ENCODE measurements around the gene PCGF1. TPM values are rescaled to one million over a fixed set of nuclear protein-coding genes. Genes with fewer than 3 reads are reported as not detected.

PCGF1 gene
- total RNA-seq, 1 donor from 2014 or later, result 17.9 TPM

- Histone ChIP-seq H3K27me3 (ENCODE audit: insufficient read depth, low read length) (peaks cover 42% of the 10 kb centered on the region), H3K9me3 (ENCODE audit: insufficient read depth, low read depth, low read length) (no peaks in the 10 kb centered on the region), H3K36me3 (ENCODE audit: insufficient read depth, low read length) (no peaks in the 10 kb centered on the region), H3K9ac (ENCODE audit: low read length) (no peak overlapping the region), H4K20me1 (ENCODE audit: insufficient read depth, low read length) (no peaks in the 10 kb centered on the region), H3K4me3 (ENCODE audit: insufficient read depth, low read depth, low read length) (peak overlapping the region; percentile 5), H3K4me1 (ENCODE audit: insufficient read depth, low read length) (peaks cover 29% of the 10 kb centered on the region), H3K4me2 (ENCODE audit: low read length) (peak overlapping the region; percentile 85), H3K27ac (ENCODE audit: low read depth, low read length) (no peak overlapping the region), H2AFZ (ENCODE audit: low read depth, low read length) (peak overlapping the region; percentile 21), H3K79me2 (ENCODE audit: insufficient read depth, low read length) (no peaks in the 10 kb centered on the region)
- no peak for DNase-seq (ENCODE audit: low read depth)
- Mint-ChIP-seq H3K27ac (ENCODE audit: unreplicated experiment) (peak overlapping the region; percentile 38), H3K4me3 (ENCODE audit: unreplicated experiment) (peak overlapping the region; percentile 81), H3K36me3 (ENCODE audit: low read depth, unreplicated experiment) (peaks cover 6% of the 10 kb centered on the region), H3K27me3 (ENCODE audit: low read depth, unreplicated experiment) (peaks cover 66% of the 10 kb centered on the region), H3K4me1 (ENCODE audit: low read depth, unreplicated experiment) (peaks cover 11% of the 10 kb centered on the region), H3K9me3 (ENCODE audit: unreplicated experiment) (no peaks in the 10 kb centered on the region)
- TF ChIP-seq CTCF (IDR thresholded peaks at IDR 0.05; ENCODE audit: insufficient read depth, low read depth, low read length), result no peak
- TF ChIP-seq EZH2 (IDR thresholded peaks at IDR 0.05; ENCODE audit: insufficient read depth, low read length), result peak; percentile 89
- no peak for FAIRE-seq
Measured at GRCh38 chr2:74498500-74499266, 8.8 kb downstream of the PCGF1 start.

- no peaks in the 10 kb centered on the region for H3K79me2 ChIP-seq (ENCODE audit: insufficient read depth, low read length)
- H3K4me2 ChIP-seq (ENCODE audit: low read length), result peak overlapping the region; percentile 85
- H3K4me1 Mint-ChIP-seq (ENCODE audit: low read depth, unreplicated experiment), result peaks cover 14% of the 10 kb centered on the region
- H3K27me3 ChIP-seq (ENCODE audit: insufficient read depth, low read length), result peaks cover 42% of the 10 kb centered on the region
- no peaks in the 10 kb centered on the region for H4K20me1 ChIP-seq (ENCODE audit: insufficient read depth, low read length)
- peak overlapping the region; percentile 53 for H2AFZ ChIP-seq (ENCODE audit: low read depth, low read length)
- TF ChIP-seq EZH2 (IDR thresholded peaks at IDR 0.05; ENCODE audit: insufficient read depth, low read length), result peak; percentile 49
- TF ChIP-seq CTCF (IDR thresholded peaks at IDR 0.05; ENCODE audit: insufficient read depth, low read depth, low read length), result no peak
- DNase-seq (ENCODE audit: low read depth), result no peak
- H3K9me3 Mint-ChIP-seq (ENCODE audit: unreplicated experiment), result no peaks in the 10 kb centered on the region
- H3K36me3 Mint-ChIP-seq (ENCODE audit: low read depth, unreplicated experiment), result peaks cover 10% of the 10 kb centered on the region
- H3K27ac ChIP-seq (ENCODE audit: low read depth, low read length), result no peak overlapping the region
- FAIRE-seq, result no peak
- H3K27ac Mint-ChIP-seq (ENCODE audit: unreplicated experiment), result peak overlapping the region; percentile 66
- peaks cover 66% of the 10 kb centered on the region for H3K27me3 Mint-ChIP-seq (ENCODE audit: low read depth, unreplicated experiment)
- H3K36me3 ChIP-seq (ENCODE audit: insufficient read depth, low read length), result no peaks in the 10 kb centered on the region
- H3K4me3 Mint-ChIP-seq (ENCODE audit: unreplicated experiment), result peak overlapping the region; percentile 81
- H3K9me3 ChIP-seq (ENCODE audit: insufficient read depth, low read depth, low read length), result no peaks in the 10 kb centered on the region
- H3K4me1 ChIP-seq (ENCODE audit: insufficient read depth, low read length), result peaks cover 25% of the 10 kb centered on the region
- peak overlapping the region; percentile 36 for H3K4me3 ChIP-seq (ENCODE audit: insufficient read depth, low read depth, low read length)
- no peak overlapping the region for H3K9ac ChIP-seq (ENCODE audit: low read length)
Measured at GRCh38 chr2:74497777-74498499, 9.6 kb downstream of the PCGF1 start.
